ENCODE measurements around the gene TRIO. TPM values are rescaled to one million over a fixed set of nuclear protein-coding genes. Genes with fewer than 3 reads are reported as not detected.

The TRIO gene
- total and polyA plus RNA-seq, 10 of the 15 experiments (the other 5 are each of a cell fraction or from before 2014, with no cell fraction given), result 5.1 to 96.4 (median 44.6) TPM

GRCh38 chr5:14379739-14380497, 236.8 kb downstream of the TRIO start:
- Histone ChIP-seq H3K79me2 (ENCODE audit: control insufficient read depth, insufficient read depth, low read length) (no peaks in the 10 kb centered on the region), H3K9ac (ENCODE audit: control insufficient read depth, insufficient read depth, low read length) (no peak overlapping the region), H3K4me1 (ENCODE audit: control insufficient read depth, insufficient read depth, low read length) (no peaks in the 10 kb centered on the region), H3K4me3 (no peak overlapping the region), H4K20me1 (ENCODE audit: control insufficient read depth, insufficient read depth) (no peaks in the 10 kb centered on the region), H3K4me2 (ENCODE audit: control insufficient read depth, insufficient read depth) (no peak overlapping the region), H3K27ac (ENCODE audit: control insufficient read depth, insufficient read depth) (no peak overlapping the region), H2AFZ (ENCODE audit: control insufficient read depth, low read depth, low read length) (no peak overlapping the region), H3K36me3 (ENCODE audit: control insufficient read depth in 2 of 2, insufficient read depth in 2 of 2, low read length in 1 of 2) (peaks cover 23 to 33% of the 10 kb centered on the region in 2 experiments), H3K27me3 (replicated peaks in 1 of 2; ENCODE audit: control insufficient read depth in 2 of 2, insufficient read depth in 2 of 2, low read length in 1 of 2) (no peaks in the 10 kb centered on the region), H3K9me3 (replicated peaks; ENCODE audit: control insufficient read depth, insufficient read depth, low read length) (no peaks in the 10 kb centered on the region)
- SMC1A ChIA-PET (ENCODE audit: uncharacterized antibody, unreplicated experiment), result no interaction called here
- DNase-seq (ENCODE audit: low read depth, low spot score) (no peak), FAIRE-seq (no peak), ATAC-seq (peak; percentile 31; the same call in 1 of the 3 replicates)
- WGBS (ENCODE audit: insufficient coverage, insufficient replicate concordance, low lambda C conversion rate, missing lambda C conversion rate), result 84% methylated on average over 23 of the region's 35 CpGs
- intact Hi-C loops (cut with micrococcal nuclease; ENCODE audit: unreplicated experiment), result no loop called here
- in situ Hi-C loops (cut with MboI), result no loop called here
- CTCF ChIA-PET, result no interaction called here
- RAD21 ChIA-PET (ENCODE audit: unreplicated experiment), result no interaction called here
- POLR2A ChIA-PET, result interaction anchor here (0.9 kb wide), 1 partner anchor 8 kb away, joined by 4 read pairs; no protein-coding TSS in a partner anchor
- no TSS peak for BruUV-seq (replicated peaks)
- TF ChIP-seq PBX3 (IDR thresholded peaks at IDR 0.05; ENCODE audit: insufficient replicate concordance, low read depth, low read length) (no peak), BCL11A (IDR thresholded peaks at IDR 0.05; ENCODE audit: low read depth, low read length) (no peak), ETV6 (conservative IDR thresholded peaks at IDR 0.05 in 1 of 2, IDR thresholded peaks at IDR 0.05 in 1 of 2; ENCODE audit: borderline replicate concordance in 1 of 2, low read depth in 1 of 2) (no peak), IKZF1 (conservative IDR thresholded peaks at IDR 0.05) (no peak), CHD4 (IDR thresholded peaks at IDR 0.05) (no peak), NFXL1 (IDR thresholded peaks at IDR 0.05; ENCODE audit: borderline replicate concordance) (no peak), SUZ12 (IDR thresholded peaks at IDR 0.05; ENCODE audit: unreplicated experiment) (no peak), ZBED1 (IDR thresholded peaks at IDR 0.05; ENCODE audit: borderline replicate concordance) (no peak), MYB (IDR thresholded peaks at IDR 0.05; ENCODE audit: borderline replicate concordance, low read depth, low read length) (no peak), IKZF2 (IDR thresholded peaks at IDR 0.05) (no peak), POLR2AphosphoS2 (IDR thresholded peaks at IDR 0.05; ENCODE audit: low read depth, low read length) (no peak)
- TF ChIP-seq, protein P1, sequence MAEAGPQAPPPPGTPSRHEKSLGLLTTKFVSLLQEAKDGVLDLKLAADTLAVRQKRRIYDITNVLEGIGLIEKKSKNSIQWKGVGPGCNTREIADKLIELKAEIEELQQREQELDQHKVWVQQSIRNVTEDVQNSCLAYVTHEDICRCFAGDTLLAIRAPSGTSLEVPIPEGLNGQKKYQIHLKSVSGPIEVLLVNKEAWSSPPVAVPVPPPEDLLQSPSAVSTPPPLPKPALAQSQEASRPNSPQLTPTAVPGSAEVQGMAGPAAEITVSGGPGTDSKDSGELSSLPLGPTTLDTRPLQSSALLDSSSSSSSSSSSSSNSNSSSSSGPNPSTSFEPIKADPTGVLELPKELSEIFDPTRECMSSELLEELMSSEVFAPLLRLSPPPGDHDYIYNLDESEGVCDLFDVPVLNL (IDR thresholded peaks at IDR 0.05; ENCODE audit: low read depth, low read length), result no peak
- TF ChIP-seq, protein P2, sequence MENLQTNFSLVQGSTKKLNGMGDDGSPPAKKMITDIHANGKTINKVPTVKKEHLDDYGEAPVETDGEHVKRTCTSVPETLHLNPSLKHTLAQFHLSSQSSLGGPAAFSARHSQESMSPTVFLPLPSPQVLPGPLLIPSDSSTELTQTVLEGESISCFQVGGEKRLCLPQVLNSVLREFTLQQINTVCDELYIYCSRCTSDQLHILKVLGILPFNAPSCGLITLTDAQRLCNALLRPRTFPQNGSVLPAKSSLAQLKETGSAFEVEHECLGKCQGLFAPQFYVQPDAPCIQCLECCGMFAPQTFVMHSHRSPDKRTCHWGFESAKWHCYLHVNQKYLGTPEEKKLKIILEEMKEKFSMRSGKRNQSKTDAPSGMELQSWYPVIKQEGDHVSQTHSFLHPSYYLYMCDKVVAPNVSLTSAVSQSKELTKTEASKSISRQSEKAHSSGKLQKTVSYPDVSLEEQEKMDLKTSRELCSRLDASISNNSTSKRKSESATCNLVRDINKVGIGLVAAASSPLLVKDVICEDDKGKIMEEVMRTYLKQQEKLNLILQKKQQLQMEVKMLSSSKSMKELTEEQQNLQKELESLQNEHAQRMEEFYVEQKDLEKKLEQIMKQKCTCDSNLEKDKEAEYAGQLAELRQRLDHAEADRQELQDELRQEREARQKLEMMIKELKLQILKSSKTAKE (IDR thresholded peaks at IDR 0.05; ENCODE audit: low read depth, poor library complexity, severe bottlenecking), result no peak
